Breast epithelium (tissue), 4 donors: ENCODE data around the gene TFPI. TPM values are rescaled to one million over a fixed set of nuclear protein-coding genes. Genes with fewer than 3 reads are reported as not detected.
"Not testable (repeated sequence)": the region's sequence is repeated elsewhere in the genome, so short reads cannot be mapped to it uniquely, and the experiment has no call there.

Experiments
- DNase-seq, 2 donors: peaks; one replicate each; pipeline ENCODE4 v3.0.0-alpha.2; 2019; ENCODE audit warnings: low spot score in 2 of 2
- H3K27ac ChIP-seq, 2 donors: fragments of 200-600 bp; sonication (generic) in 1 of 2; one replicate each; pipeline ENCODE4 v1.5.1; 2016 to 2019; ENCODE audit warnings: mild to moderate bottlenecking in 1 of 2
- H3K27me3 ChIP-seq, 2 donors: fragments of 200-600 bp; sonication (generic) in 1 of 2; one replicate each; pipeline versions ENCODE4 v1.5.1 to v1.6.0; 2017 to 2019; ENCODE audit warnings: control low read depth in 1 of 2, mild to moderate bottlenecking in 1 of 2
- H3K36me3 ChIP-seq: fragments of 200-600 bp; one replicate; pipeline ENCODE4 v1.5.1; 2019
- H3K4me1 ChIP-seq, 2 donors: fragments of 200-600 bp; sonication (generic); one replicate each; pipeline ENCODE4 v1.5.1; 2016 to 2019; ENCODE audit warnings: control low read depth in 1 of 2
- H3K4me3 ChIP-seq, 3 donors: fragments of 200-600 bp; sonication (generic); 1 replicate in 2 of 3; 2 replicates in 1 of 3; pipeline ENCODE4 v1.5.1; 2016 to 2019; ENCODE audit warnings: mild to moderate bottlenecking in 3 of 3, moderate library complexity in 2 of 3
- H3K9me3 ChIP-seq, 2 donors: fragments of 200-600 bp; sonication (generic) in 1 of 2; one replicate each; pipeline ENCODE4 v1.5.1; 2016 to 2019; ENCODE audit warnings: control low read depth in 1 of 2
- POLR2A ChIP-seq: fragments of 450-650 bp; IDR thresholded peaks from one replicate; pipeline ENCODE4 v1.6.1; 2016; ENCODE audit warnings: antibody characterized with exemption, mild to moderate bottlenecking, moderate library complexity
- POLR2AphosphoS5 ChIP-seq, 3 donors: sonication (generic); formaldehyde crosslinking; IDR thresholded peaks; one replicate each; pipeline ENCODE4 v1.6.1; 2017; ENCODE audit warnings: antibody characterized with exemption in 3 of 3
- intact Hi-C: fragments of 100-400 bp; cut with DNase I; formaldehyde crosslinking; loops from one replicate; pipeline ENCODE4 v1.15.1; 2023; ENCODE audit warnings: low total_unique reads
- total RNA-seq, 3 donors: library from RNA; depleted of rRNA; stranded (reverse); fragments of >200 nt; gene quantifications; one replicate each; pipeline ENCODE4 v1.1.0, GENCODE V29; 2016
- TF ChIP-seq, protein P1 (sequence below), 3 donors: fragments of 450-650 bp; IDR thresholded peaks; one replicate each; pipeline ENCODE4 v1.5.1; 2016 to 2017; ENCODE audit warnings: antibody characterized with exemption in 3 of 3, mild to moderate bottlenecking in 3 of 3, moderate library complexity in 3 of 3

Gene TFPI
- total RNA-seq, 3 donors from 2014 or later = 52.4 to 105 (median 90.1) TPM

DNA sequence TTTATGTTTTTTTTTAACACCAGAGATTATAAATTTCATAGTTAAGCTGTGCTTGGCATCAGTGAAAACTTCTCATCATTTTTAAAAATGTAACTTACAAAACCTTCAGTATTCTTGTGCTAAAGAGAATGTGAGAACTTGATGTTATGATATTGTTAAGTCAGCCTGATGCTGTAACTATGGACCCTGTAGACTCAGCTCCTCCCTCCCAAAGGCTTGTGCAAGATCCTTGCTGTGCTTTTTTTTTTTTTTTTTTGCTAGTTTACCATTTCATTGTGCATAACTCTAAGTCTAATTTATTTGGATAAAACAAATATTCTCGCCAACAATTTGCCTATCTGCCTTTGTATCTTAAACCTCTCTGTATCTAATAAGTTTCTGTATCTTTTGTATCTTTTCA is 12.9 kb upstream of the TFPI start:
- Histone ChIP-seq H3K4me3 (no peak overlapping the region), H3K4me1 (no peaks in the 10 kb centered on the region), H3K27me3 (no peaks in the 10 kb centered on the region), H3K36me3 (no peaks in the 10 kb centered on the region), H3K27ac (no peak overlapping the region), H3K9me3 (peaks cover 0 to 4% of the 10 kb centered on the region in 2 donors)
- TF ChIP-seq POLR2AphosphoS5 (IDR thresholded peaks at IDR 0.05) (no peak), POLR2A (no peak)
- TF ChIP-seq, protein P1, sequence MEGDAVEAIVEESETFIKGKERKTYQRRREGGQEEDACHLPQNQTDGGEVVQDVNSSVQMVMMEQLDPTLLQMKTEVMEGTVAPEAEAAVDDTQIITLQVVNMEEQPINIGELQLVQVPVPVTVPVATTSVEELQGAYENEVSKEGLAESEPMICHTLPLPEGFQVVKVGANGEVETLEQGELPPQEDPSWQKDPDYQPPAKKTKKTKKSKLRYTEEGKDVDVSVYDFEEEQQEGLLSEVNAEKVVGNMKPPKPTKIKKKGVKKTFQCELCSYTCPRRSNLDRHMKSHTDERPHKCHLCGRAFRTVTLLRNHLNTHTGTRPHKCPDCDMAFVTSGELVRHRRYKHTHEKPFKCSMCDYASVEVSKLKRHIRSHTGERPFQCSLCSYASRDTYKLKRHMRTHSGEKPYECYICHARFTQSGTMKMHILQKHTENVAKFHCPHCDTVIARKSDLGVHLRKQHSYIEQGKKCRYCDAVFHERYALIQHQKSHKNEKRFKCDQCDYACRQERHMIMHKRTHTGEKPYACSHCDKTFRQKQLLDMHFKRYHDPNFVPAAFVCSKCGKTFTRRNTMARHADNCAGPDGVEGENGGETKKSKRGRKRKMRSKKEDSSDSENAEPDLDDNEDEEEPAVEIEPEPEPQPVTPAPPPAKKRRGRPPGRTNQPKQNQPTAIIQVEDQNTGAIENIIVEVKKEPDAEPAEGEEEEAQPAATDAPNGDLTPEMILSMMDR (IDR thresholded peaks at IDR 0.05) = no peak
- no peak for DNase-seq
- intact Hi-C loops = no loop called here

DNA sequence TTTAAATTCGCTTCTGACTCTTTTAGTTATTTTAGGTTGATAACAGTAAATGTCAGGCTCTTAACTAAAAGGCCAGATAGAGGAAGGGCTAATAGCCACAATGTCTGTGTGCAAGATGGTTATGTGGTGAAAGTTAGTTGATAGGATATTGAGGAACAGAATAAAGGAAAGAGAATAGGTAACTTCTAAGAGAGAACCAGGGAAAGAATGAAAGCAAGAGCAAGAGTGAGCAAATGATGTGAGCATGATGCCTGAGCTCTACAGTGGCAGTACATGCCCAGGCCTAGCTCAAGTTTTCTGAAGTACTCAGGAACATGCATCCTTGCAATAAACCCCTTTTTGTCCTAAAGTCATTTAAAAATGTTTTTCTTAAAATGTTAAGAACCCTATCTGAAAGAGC is 12.5 kb upstream of the TFPI start:
- H3K27me3 ChIP-seq = no peaks in the 10 kb centered on the region
- no peak for DNase-seq
- intact Hi-C loops = no loop called here
- no peaks in the 10 kb centered on the region for H3K4me1 ChIP-seq
- no peak for TF ChIP-seq POLR2A
- TF ChIP-seq POLR2AphosphoS5 (IDR thresholded peaks at IDR 0.05) = no peak
- TF ChIP-seq, protein P1 (IDR thresholded peaks at IDR 0.05) = no peak
- no peaks in the 10 kb centered on the region for H3K36me3 ChIP-seq
- no peak overlapping the region for H3K27ac ChIP-seq
- H3K4me3 ChIP-seq = no peak overlapping the region
- H3K9me3 ChIP-seq = no peaks in the 10 kb centered on the region

GRCh38 chr2:187566266-187566665 is 12.0 kb upstream of the TFPI start:
- Histone ChIP-seq H3K4me1 (no peaks in the 10 kb centered on the region), H3K9me3 (no peaks in the 10 kb centered on the region), H3K27me3 (no peaks in the 10 kb centered on the region), H3K27ac (no peak overlapping the region), H3K4me3 (no peak overlapping the region), H3K36me3 (no peaks in the 10 kb centered on the region)
- TF ChIP-seq POLR2A (no peak), POLR2AphosphoS5 (IDR thresholded peaks at IDR 0.05) (no peak)
- TF ChIP-seq, protein P1 (IDR thresholded peaks at IDR 0.05) = no peak
- no peak for DNase-seq
- intact Hi-C loops = no loop called here

- DNase-seq, intact Hi-C loops, H3K27me3 ChIP-seq, H3K27ac ChIP-seq, H3K4me3 ChIP-seq, H3K36me3 ChIP-seq, H3K9me3 ChIP-seq, H3K4me1 ChIP-seq: not testable (repeated sequence)
Observed at GRCh38 chr2:187565618-187566017, 11.4 kb upstream of the TFPI start.

DNA sequence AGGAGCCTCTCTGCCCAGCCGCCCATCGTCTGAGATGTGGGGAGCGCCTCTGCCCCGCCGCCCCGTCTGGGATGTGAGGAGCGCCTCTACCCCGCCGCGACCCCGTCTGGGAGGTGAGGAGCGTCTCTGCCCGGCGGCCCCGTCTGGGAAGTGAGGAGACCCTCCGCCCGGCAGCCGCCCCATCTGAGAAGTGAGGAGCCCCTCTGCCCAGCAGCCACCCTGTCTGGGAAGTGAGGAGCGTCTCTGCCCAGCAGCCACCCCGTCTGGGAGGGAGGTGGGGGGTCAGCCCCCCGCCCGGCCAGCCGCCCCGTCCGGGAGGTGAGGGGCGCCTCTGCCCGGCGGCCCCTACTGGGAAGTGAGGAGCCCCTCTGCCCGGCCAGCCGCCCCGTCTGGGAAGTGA is 2.3 kb upstream of the TFPI start:
- H3K27ac ChIP-seq, DNase-seq, H3K4me3 ChIP-seq, H3K9me3 ChIP-seq, intact Hi-C loops, H3K27me3 ChIP-seq, H3K4me1 ChIP-seq, H3K36me3 ChIP-seq: not testable (repeated sequence)

DNA sequence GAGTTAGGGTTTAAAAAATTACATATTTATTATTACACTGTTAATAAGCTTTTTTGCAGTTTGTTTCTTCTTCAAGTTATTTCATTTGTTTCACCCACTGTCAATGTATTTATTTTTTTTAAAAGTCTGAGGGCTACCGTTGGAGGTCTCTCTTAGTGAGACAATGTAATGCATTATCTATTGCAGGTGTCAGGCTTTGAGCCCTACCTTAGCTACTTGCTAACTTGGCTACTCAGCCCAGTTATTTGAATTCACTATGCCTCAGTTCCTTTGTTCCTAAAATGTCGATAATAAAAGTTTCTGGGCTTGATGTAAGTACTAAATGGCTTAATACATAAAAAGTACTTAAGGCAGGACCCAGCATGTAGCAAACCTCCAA is 458 bp upstream of the TFPI start:
- no peaks in the 10 kb centered on the region for H3K4me1 ChIP-seq
- DNase-seq = no peak
- H3K9me3 ChIP-seq = no peaks in the 10 kb centered on the region
- H3K4me3 ChIP-seq = peak overlapping the region; percentile 43 to 64 (median 55)
- peak overlapping the region; percentile 58 to 60 for H3K27ac ChIP-seq
- intact Hi-C loops = no loop called here
- H3K36me3 ChIP-seq = no peaks in the 10 kb centered on the region
- no peak for TF ChIP-seq POLR2AphosphoS5 (IDR thresholded peaks at IDR 0.05)
- no peak for TF ChIP-seq POLR2A
- TF ChIP-seq, protein P1 (IDR thresholded peaks at IDR 0.05) = no peak
- no peaks in the 10 kb centered on the region for H3K27me3 ChIP-seq
